Keratinocyte (primary cell): ENCODE measurements around the gene ZNF668. TPM values are rescaled to one million over a fixed set of nuclear protein-coding genes. Genes with fewer than 3 reads are reported as not detected.

Experiments
- DNase-seq: peaks from one replicate; pipeline ENCODE4 v3.0.0-alpha.2; 2011; ENCODE audit warnings: low read depth, missing footprints, low spot score
- FAIRE-seq: peaks from 2 replicates; lab custom pipeline; 2011; peaks lifted over from hg19 to GRCh38; lab: Jason Lieb, UNC
- H2AFZ ChIP-seq: 2 replicates; pipeline ENCODE4 v1.6.0; 2012; ENCODE audit warnings: low read length, control low read depth, inconsistent platforms; ENCODE audit not compliant: control insufficient read depth
- H3K27ac ChIP-seq: 2 replicates; pipeline ENCODE4 v1.5.1; 2011; ENCODE audit warnings: low read length; ENCODE audit not compliant: control insufficient read depth, insufficient read depth
- H3K27me3 ChIP-seq: 3 replicates; pipeline ENCODE4 v1.6.0; 2011; ENCODE audit warnings: low read length; ENCODE audit not compliant: control insufficient read depth, insufficient read depth; ENCODE audit errors: extremely low read depth
- H3K36me3 ChIP-seq, 2 experiments: 2 replicates in 1 of 2; 3 replicates in 1 of 2; pipeline ENCODE4 v1.5.1; 2011; ENCODE audit warnings: low read length in 2 of 2, mild to moderate bottlenecking in 1 of 2; ENCODE audit not compliant: control insufficient read depth in 2 of 2, insufficient read depth in 2 of 2; ENCODE audit errors: extremely low read depth in 1 of 2
- H3K4me1 ChIP-seq: 3 replicates; pipeline ENCODE4 v1.5.1; 2011; ENCODE audit warnings: low read length; ENCODE audit not compliant: control insufficient read depth, insufficient read depth; ENCODE audit errors: extremely low read depth
- H3K4me2 ChIP-seq: 3 replicates; pipeline ENCODE4 v1.6.0; 2011; ENCODE audit warnings: low read depth, low read length; ENCODE audit not compliant: control insufficient read depth, insufficient read depth; ENCODE audit errors: extremely low read depth
- H3K4me3 ChIP-seq, 3 experiments: fragments of 200-600 bp in 1 of 3; sonication (generic) in 1 of 3; 2 replicates in 2 of 3; 3 replicates in 1 of 3; pipeline ENCODE4 v1.5.1; 2011 to 2016; ENCODE audit warnings: low read length in 3 of 3, mild to moderate bottlenecking in 3 of 3, control low read depth in 2 of 3, inconsistent platforms in 1 of 3, low read depth in 1 of 3, mixed read lengths in 1 of 3, mixed run types in 1 of 3, moderate library complexity in 1 of 3; ENCODE audit not compliant: control insufficient read depth in 2 of 3, insufficient read depth in 2 of 3; ENCODE audit errors: extremely low read depth in 1 of 3
- H3K79me2 ChIP-seq: 2 replicates; pipeline ENCODE4 v1.6.0; 2012; ENCODE audit warnings: low read length; ENCODE audit not compliant: control insufficient read depth, insufficient read depth
- H3K9ac ChIP-seq: 3 replicates; pipeline ENCODE4 v1.6.0; 2011; ENCODE audit warnings: low read length; ENCODE audit not compliant: control insufficient read depth, insufficient read depth; ENCODE audit errors: extremely low read depth
- H3K9me1 ChIP-seq: 3 replicates; pipeline ENCODE4 v1.6.0; 2011; ENCODE audit warnings: low read length; ENCODE audit not compliant: control insufficient read depth, insufficient read depth; ENCODE audit errors: extremely low read depth
- H3K9me3 ChIP-seq: 2 replicates; pipeline ENCODE4 v1.5.1; 2012; ENCODE audit warnings: low read depth, low read length; ENCODE audit not compliant: control insufficient read depth
- H4K20me1 ChIP-seq: 3 replicates; pipeline ENCODE4 v1.6.0; 2011; ENCODE audit warnings: low read length; ENCODE audit not compliant: control insufficient read depth, insufficient read depth; ENCODE audit errors: extremely low read depth
- EZH2 ChIP-seq: IDR thresholded peaks from one replicate; pipeline ENCODE4 v1.6.1; 2012; ENCODE audit warnings: inconsistent platforms, mild to moderate bottlenecking, low read length, moderate library complexity
- dilution Hi-C: fragments of 300-500 bp; cut with MboI; formaldehyde crosslinking; loops from one replicate; pipeline ENCODE4 v1.7.0; 2020; ENCODE audit warnings: low sequenced_read_pairs; ENCODE audit not compliant: extremely low pct_ligation_motif_present
- polyA plus RNA-seq, 5 experiments: library from polyadenylated mRNA; depleted of rRNA in 3 of 5; stranded (reverse) in 3 of 5; stranded (forward) in 1 of 5; unstranded in 1 of 5; fragments of >200 nt; gene quantifications; 1 replicate in 1 of 5; 2 replicates in 3 of 5; 3 replicates in 1 of 5; pipeline versions ENCODE4 v1.2.1 to v1.2.3, GENCODE V29; 2011 to 2012; ENCODE audit warnings: missing spikeins in 2 of 5, low read depth in 1 of 5, low replicate concordance in 1 of 5
- TF ChIP-seq, protein P1 (sequence below), 3 experiments: IDR thresholded peaks in 1 of 3; conservative IDR thresholded peaks in 1 of 3; optimal IDR thresholded peaks in 1 of 3; 2 replicates in 2 of 3; 3 replicates in 1 of 3; pipeline versions ENCODE3 to v1.5.1; 2011; ENCODE audit warnings: low read length in 3 of 3, mild to moderate bottlenecking in 3 of 3, moderate library complexity in 2 of 3, control low read depth in 1 of 3, inconsistent platforms in 1 of 3; ENCODE audit not compliant: insufficient read depth in 2 of 3; ENCODE audit errors: extremely low read depth in 1 of 3

Gene ZNF668
- polyA plus RNA-seq, 1 donor (not counting 4 experiments of a cell fraction or from before 2014, with no cell fraction given) = 5.5 TPM

DNA sequence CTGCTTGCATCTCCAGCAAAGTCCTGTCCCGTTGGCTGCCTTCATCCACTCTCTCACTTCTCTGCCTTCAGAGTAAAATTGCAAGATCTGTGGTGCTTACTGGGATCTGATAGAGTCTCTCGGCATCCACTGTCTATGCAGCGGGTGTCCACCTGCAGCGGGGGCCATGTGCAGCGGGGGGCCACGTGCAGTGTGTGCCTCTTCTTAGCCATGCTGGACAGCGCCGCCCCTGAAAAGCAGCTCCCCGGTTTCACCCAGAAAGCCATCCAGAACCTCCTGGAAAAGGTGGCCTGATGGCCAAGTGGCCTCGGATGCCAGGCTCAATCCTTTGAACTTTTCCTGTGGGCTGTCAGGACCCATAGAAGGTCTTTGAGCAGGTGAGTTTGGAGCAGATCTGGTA, 31.2 kb downstream of the ZNF668 start:
- no peaks in the 10 kb centered on the region for H3K9me1 ChIP-seq
- no peak overlapping the region for H2AFZ ChIP-seq
- H3K4me3 ChIP-seq = no peak overlapping the region
- H3K27me3 ChIP-seq = no peaks in the 10 kb centered on the region
- no peaks in the 10 kb centered on the region for H4K20me1 ChIP-seq
- H3K79me2 ChIP-seq = no peaks in the 10 kb centered on the region
- FAIRE-seq (no peak), DNase-seq (no peak)
- H3K4me1 ChIP-seq = no peaks in the 10 kb centered on the region
- H3K27ac ChIP-seq = no peak overlapping the region
- TF ChIP-seq EZH2 = no peak
- no peak overlapping the region for H3K9ac ChIP-seq
- no peak overlapping the region for H3K4me2 ChIP-seq
- dilution Hi-C loops = no loop called here
- H3K36me3 ChIP-seq = peaks cover 21 to 25% of the 10 kb centered on the region in 2 experiments
- no peaks in the 10 kb centered on the region for H3K9me3 ChIP-seq

DNA sequence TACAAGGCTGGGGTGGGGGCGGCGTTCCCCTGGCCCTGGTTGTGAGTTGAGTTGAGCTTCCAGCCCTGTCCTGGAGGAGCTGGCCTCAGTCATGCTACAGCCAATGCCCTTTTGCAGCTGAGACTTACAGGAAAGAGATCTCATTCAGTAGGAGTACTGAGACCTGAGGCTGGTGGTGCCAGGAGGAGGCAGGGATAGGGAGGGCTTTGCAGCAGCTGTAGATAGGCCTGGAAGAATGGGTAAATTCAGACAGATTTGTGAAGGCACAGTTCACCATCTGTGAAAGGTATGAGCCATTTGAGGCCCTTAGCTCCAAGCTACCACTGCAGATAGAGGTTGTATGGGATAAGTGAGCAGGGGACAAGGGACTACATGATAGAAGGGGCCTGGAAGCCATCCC, 35.0 kb downstream of the ZNF668 start:
- Histone ChIP-seq H3K79me2 (peaks cover 9% of the 10 kb centered on the region), H3K9me3 (no peaks in the 10 kb centered on the region), H4K20me1 (peaks cover 2% of the 10 kb centered on the region), H3K4me1 (peaks cover 4% of the 10 kb centered on the region), H3K4me3 (no peak overlapping the region), H3K27me3 (no peaks in the 10 kb centered on the region), H3K36me3 (peaks cover 27 to 37% of the 10 kb centered on the region in 2 experiments), H3K9me1 (no peaks in the 10 kb centered on the region), H3K4me2 (no peak overlapping the region), H2AFZ (no peak overlapping the region), H3K27ac (no peak overlapping the region), H3K9ac (no peak overlapping the region)
- no peak for DNase-seq
- FAIRE-seq = no peak
- dilution Hi-C loops = no loop called here
- TF ChIP-seq, protein P1, sequence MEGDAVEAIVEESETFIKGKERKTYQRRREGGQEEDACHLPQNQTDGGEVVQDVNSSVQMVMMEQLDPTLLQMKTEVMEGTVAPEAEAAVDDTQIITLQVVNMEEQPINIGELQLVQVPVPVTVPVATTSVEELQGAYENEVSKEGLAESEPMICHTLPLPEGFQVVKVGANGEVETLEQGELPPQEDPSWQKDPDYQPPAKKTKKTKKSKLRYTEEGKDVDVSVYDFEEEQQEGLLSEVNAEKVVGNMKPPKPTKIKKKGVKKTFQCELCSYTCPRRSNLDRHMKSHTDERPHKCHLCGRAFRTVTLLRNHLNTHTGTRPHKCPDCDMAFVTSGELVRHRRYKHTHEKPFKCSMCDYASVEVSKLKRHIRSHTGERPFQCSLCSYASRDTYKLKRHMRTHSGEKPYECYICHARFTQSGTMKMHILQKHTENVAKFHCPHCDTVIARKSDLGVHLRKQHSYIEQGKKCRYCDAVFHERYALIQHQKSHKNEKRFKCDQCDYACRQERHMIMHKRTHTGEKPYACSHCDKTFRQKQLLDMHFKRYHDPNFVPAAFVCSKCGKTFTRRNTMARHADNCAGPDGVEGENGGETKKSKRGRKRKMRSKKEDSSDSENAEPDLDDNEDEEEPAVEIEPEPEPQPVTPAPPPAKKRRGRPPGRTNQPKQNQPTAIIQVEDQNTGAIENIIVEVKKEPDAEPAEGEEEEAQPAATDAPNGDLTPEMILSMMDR (optimal IDR thresholded peaks at IDR 0.05 in 1 of 3, IDR thresholded peaks at IDR 0.05 in 1 of 3, conservative IDR thresholded peaks at IDR 0.05 in 1 of 3; ENCODE audit: extremely low read depth in 1 of 3, insufficient read depth in 2 of 3, low read length in 3 of 3) = no peak
- no peak for TF ChIP-seq EZH2

DNA sequence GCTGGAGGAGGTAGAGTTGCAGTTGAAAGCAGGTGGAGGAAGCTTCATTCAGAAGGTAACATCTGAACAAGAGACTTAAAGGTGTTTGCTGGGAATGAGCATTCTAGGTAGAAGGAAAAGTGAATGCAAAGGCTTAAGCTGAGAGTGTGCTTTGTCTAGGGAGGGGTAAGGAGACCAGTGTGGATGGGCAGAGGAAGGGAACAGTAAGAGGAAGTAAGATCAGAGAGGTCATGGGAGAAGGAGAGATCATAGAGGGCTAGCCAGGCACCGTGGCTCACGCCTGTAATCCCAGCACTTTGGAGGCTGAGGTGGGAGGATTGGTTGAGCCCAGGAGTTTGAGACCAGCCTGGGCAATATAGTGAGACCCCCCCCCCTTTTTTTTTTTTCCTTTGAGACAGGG, 37.3 kb downstream of the ZNF668 start:
- TF ChIP-seq EZH2 = no peak
- TF ChIP-seq, protein P1 (optimal IDR thresholded peaks at IDR 0.05 in 1 of 3, IDR thresholded peaks at IDR 0.05 in 1 of 3, conservative IDR thresholded peaks at IDR 0.05 in 1 of 3; ENCODE audit: extremely low read depth in 1 of 3, insufficient read depth in 2 of 3, low read length in 3 of 3) = no peak
- Histone ChIP-seq H3K27ac (no peak overlapping the region), H4K20me1 (peaks cover 2% of the 10 kb centered on the region), H3K4me2 (no peak overlapping the region), H3K9me1 (no peaks in the 10 kb centered on the region), H3K36me3 (peaks cover 14 to 33% of the 10 kb centered on the region in 2 experiments), H3K4me3 (no peak overlapping the region), H3K9me3 (no peaks in the 10 kb centered on the region), H2AFZ (no peak overlapping the region), H3K79me2 (peaks cover 13% of the 10 kb centered on the region), H3K4me1 (peaks cover 10% of the 10 kb centered on the region), H3K9ac (no peak overlapping the region), H3K27me3 (no peaks in the 10 kb centered on the region)
- dilution Hi-C loops = no loop called here
- DNase-seq (no peak), FAIRE-seq (no peak)
